HepG2 (cell line): Measurements from ENCODE around the gene CCM2. TPM values are rescaled to one million over a fixed set of nuclear protein-coding genes. Genes with fewer than 3 reads are reported as not detected.

ENCODE experiments used
- polyA plus RNA-seq, 8 experiments: library from polyadenylated mRNA; depleted of rRNA in 3 of 8; stranded (reverse) in 7 of 8; unstranded in 1 of 8; fragments of >200 nt; fragmentation: Illumina TruSeq in 4 of 8; extraction: Trizol in 4 of 8; gene quantifications; 2 replicates each; pipeline versions ENCODE4 v1.2.1 to v1.2.3, GENCODE V29; 2011 to 2016; ENCODE audit warnings: low read depth in 4 of 8, missing spikeins in 1 of 8, mixed read lengths in 1 of 8; ENCODE audit not compliant: insufficient read depth in 1 of 8
- total RNA-seq, 5 experiments: library from RNA; depleted of rRNA; stranded (reverse); fragments of >200 nt; fragmentation: Illumina TruSeq; extraction: Trizol; gene quantifications; 2 replicates each; pipeline ENCODE4 v1.2.3, GENCODE V29; 2016; ENCODE audit warnings: low read depth in 1 of 5
- TF ChIP-seq, protein P1 (sequence below): sonication (generic); formaldehyde crosslinking; IDR thresholded peaks from 2 replicates; pipeline ENCODE4 v1.5.0; 2020; ENCODE audit warnings: mild to moderate bottlenecking, missing genetic modification reagents
- TF ChIP-seq, protein P2 (sequence below): sonication (generic); formaldehyde crosslinking; IDR thresholded peaks from 2 replicates; pipeline ENCODE4 v1.4.0; 2020; ENCODE audit warnings: missing genetic modification reagents, mild to moderate bottlenecking, borderline replicate concordance
- TF ChIP-seq, protein P3 (sequence below): sonication (generic); formaldehyde crosslinking; IDR thresholded peaks from 2 replicates; pipeline ENCODE4 v1.4.0; 2020; ENCODE audit warnings: low read depth, missing genetic modification reagents

The CCM2 gene
- total and polyA plus RNA-seq, 2 of the 13 experiments (the other 11 are each of a cell fraction or from before 2014, with no cell fraction given), result 13.7 to 15.8 TPM

DNA sequence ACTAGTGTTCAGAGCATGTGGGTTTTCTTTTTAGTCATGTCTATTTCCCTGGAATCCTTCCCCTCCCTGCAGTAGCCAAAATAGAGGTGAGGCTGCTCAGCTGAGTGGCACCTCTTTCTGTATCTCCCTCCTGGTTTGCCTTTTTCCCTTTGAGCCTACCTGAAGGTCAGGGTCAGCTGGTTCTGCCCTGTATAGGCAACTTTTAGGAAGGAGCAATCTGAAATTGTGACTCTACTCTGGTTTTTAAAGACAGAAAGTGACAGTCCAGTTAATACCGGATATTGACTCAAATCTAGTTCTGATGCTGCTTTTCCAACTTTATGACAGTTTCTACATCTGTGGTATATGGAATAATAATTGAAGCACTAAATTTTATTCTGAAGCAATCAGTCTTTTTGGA lies 26.0 kb downstream of the CCM2 start (continued):
- TF ChIP-seq, protein P1, sequence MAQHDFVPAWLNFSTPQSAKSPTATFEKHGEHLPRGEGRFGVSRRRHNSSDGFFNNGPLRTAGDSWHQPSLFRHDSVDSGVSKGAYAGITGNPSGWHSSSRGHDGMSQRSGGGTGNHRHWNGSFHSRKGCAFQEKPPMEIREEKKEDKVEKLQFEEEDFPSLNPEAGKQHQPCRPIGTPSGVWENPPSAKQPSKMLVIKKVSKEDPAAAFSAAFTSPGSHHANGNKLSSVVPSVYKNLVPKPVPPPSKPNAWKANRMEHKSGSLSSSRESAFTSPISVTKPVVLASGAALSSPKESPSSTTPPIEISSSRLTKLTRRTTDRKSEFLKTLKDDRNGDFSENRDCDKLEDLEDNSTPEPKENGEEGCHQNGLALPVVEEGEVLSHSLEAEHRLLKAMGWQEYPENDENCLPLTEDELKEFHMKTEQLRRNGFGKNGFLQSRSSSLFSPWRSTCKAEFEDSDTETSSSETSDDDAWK (CRISPR knock-in tag), result no peak
- TF ChIP-seq, protein P2, sequence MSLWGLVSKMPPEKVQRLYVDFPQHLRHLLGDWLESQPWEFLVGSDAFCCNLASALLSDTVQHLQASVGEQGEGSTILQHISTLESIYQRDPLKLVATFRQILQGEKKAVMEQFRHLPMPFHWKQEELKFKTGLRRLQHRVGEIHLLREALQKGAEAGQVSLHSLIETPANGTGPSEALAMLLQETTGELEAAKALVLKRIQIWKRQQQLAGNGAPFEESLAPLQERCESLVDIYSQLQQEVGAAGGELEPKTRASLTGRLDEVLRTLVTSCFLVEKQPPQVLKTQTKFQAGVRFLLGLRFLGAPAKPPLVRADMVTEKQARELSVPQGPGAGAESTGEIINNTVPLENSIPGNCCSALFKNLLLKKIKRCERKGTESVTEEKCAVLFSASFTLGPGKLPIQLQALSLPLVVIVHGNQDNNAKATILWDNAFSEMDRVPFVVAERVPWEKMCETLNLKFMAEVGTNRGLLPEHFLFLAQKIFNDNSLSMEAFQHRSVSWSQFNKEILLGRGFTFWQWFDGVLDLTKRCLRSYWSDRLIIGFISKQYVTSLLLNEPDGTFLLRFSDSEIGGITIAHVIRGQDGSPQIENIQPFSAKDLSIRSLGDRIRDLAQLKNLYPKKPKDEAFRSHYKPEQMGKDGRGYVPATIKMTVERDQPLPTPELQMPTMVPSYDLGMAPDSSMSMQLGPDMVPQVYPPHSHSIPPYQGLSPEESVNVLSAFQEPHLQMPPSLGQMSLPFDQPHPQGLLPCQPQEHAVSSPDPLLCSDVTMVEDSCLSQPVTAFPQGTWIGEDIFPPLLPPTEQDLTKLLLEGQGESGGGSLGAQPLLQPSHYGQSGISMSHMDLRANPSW (CRISPR knock-in tag), result no peak
- TF ChIP-seq, protein P3, sequence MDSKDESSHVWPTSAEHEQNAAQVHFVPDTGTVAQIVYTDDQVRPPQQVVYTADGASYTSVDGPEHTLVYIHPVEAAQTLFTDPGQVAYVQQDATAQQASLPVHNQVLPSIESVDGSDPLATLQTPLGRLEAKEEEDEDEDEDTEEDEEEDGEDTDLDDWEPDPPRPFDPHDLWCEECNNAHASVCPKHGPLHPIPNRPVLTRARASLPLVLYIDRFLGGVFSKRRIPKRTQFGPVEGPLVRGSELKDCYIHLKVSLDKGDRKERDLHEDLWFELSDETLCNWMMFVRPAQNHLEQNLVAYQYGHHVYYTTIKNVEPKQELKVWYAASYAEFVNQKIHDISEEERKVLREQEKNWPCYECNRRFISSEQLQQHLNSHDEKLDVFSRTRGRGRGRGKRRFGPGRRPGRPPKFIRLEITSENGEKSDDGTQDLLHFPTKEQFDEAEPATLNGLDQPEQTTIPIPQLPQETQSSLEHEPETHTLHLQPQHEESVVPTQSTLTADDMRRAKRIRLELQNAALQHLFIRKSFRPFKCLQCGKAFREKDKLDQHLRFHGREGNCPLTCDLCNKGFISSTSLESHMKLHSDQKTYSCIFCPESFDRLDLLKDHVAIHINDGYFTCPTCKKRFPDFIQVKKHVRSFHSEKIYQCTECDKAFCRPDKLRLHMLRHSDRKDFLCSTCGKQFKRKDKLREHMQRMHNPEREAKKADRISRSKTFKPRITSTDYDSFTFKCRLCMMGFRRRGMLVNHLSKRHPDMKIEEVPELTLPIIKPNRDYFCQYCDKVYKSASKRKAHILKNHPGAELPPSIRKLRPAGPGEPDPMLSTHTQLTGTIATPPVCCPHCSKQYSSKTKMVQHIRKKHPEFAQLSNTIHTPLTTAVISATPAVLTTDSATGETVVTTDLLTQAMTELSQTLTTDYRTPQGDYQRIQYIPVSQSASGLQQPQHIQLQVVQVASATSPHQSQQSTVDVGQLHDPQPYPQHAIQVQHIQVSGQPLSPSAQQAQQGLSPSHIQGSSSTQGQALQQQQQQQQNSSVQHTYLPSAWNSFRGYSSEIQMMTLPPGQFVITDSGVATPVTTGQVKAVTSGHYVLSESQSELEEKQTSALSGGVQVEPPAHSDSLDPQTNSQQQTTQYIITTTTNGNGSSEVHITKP (CRISPR knock-in tag), result no peak
